IPS-NIHi7 (cell line): ENCODE data around the gene CPLANE2.

Source experiments
- DNase-seq: peaks from one replicate; pipeline ENCODE4 v3.0.0; 2012; ENCODE audit warnings: mixed read lengths; ENCODE audit errors: extremely low spot score

The CPLANE2 gene

DNA sequence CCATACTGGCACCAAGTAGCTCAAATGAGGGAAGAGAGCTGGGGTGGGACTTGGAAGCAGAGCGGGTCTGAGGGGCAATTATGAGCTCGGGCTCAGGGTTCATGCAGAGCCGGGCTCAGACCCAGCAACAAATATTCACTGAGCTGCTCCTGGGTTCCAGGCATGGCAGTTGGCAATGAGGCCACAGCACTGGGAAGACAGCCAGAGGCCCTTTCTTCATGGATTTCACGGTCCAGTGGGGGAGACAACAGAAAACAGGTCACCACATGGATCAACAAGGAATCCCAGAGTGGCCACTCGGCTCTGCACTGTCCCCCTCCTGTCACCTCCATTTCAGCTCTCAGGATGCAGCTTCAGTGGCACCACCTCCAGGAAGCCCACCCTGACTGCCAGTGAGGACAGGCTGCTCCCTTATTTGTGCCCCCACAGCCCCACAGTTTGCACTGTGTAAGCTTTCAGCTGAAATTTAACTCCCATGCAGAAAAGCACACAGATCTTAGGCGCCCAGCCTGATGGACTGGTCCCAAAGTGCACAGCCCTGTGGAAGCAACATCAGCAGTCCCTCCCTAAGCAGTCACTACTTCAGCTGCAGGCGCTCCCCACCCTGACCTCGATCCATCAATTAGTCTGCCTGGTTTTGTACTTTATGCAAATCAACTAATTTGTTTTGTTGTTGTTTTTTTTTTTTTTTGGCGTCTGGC is 46.9 kb downstream of the CPLANE2 start:
- DNase-seq: no peak

DNA sequence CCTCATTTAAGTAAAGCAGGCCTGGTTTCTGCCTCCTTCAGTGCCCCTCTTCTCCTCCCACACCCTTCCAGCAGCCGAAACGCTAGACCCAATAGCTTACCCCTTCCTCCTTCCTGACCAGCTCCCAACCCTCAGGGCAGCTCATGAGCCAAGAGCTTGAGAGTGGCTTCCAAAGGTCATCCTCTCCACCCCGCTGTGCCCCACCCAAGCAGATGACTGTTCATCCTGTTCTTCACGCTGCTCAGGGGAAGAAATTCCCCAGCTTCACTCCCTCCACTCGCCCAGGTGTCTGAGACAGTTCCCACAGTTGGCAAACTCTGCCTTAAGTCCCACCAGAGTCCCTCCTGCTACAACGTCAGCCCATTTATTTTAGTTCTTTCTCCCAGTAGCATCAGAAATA is 48.0 kb downstream of the CPLANE2 start:
- no peak for DNase-seq

DNA sequence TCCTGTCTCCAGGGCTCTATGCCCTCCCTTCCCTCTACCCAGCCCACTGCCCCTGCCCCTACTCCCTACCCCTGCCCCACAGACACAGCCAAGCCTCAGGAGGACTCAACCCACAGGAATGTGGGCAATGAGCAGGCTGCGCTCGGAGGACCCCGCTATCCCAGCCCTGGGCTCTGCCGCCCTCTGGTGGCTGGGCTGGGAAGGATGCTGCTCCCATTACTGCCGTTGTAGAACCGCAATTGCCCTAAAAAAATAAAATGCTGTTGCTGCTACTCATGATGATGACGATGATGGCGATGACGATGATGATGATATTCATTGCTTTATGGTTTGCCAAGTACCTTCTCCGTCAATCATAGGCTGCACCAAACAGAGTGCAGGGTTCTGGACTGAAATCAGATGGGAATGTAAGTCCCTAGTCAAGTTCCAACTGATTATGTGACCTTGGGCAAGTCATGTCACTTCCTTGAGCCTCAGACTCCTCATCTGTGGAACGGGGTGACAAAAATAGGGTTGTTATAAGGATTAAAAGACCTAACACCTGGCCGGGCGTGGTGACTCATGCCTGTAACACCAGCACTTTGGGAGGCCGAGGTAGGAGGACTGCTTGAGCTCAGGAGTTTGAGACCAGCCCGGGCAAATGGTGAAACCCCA is 49.1 kb downstream of the CPLANE2 start:
- DNase-seq: peak; percentile 87

DNA sequence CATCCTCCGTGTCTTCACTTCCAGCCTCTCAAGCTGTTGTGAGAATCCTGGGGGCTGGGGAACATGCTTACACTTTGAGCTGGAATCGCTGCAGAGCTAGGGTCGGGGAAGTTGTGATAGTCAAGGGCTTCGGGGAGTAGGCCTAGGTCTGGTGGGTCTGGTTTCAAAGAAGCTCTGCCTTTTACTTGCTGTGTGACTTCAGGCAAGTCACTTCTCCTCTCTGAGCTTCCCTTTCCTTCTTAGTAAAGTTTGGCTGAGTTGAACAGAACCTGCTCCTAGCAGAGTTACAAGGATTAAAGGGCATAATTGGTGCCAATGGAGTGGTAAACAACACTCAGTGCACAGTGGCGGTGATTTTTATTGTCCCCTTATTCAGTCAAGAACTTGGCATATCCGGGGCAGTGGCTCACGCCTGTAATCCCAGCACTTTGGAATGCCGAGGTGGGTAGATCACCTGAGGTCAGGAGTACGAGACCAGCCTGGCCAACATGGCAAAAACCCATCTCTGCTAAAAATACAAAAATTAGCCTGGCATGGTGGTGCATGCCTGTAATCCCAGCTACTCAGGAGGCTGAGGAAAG is 50.2 kb downstream of the CPLANE2 start:
- no peak for DNase-seq

DNA sequence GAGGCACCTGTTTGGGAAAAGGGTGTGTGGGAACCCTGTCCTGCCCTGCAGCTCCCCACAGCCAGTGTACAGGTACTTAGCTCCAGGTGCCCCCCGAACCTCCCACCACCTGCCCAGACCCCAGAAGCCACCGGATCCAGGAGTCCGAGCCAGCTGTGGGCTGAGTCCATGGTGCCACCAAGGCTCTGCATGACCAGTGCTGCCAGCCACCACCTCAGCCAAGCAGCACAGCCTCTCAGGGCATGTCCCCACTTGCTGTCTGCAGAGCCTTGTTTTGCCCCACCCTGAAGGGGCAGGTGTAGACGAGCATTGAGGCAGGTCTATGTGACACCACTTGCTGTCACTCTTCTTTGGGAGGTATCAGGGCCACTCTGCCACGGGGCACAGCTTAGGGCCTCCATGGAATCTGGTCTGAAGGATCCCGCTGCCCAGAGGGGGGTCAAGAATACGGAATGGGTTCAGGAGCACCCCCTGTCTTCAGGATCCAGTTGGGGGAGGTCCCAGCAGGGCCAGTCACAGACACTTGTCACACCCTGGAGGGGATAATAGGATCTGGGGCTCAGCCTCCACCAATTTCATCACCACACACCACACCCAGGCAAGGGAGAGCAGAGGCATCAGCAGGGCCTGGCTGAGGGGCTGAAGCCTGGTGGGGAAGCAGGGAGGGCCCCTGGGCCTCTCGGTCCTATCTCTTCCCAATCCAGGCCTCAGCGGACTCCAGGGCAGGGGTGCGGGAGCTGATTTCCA is 52.3 kb downstream of the CPLANE2 start:
- no peak for DNase-seq

DNA sequence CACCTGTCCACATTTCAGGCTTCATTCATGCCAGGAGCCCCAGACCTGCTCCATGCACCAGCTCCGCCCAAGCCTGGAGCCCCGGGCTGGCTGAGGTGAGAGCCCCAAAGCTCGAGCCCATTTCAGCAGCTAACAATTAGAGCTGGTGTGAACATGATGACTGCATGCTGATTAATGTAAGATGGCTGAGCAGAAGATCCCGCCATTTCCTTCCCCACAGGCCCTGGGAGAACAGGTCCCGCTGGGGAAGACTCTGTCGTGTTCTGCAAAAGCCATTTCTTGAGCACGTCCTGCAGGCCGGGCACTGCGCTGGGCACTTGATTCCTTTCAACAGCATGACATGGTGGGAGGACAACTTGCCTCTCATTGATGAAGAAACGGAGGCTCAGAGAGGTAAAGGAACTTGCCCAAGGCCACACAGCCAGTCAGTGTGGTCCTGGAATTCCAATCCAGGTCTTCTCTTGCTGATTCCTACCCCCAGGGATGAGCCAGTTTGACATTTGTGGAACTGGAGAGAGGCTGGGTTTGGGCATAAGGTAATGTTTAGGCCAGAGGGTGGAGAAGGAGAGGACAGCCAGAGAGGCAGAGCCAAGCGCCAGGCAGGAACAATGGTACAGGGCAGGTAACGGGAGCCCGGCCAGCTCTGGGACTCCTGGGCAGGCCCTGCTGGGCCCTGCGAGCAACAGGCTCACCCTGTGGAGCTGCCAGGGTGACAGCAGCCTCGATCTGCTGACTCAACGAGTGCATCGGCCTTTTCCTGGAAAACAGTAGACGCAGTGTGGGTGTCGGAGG is 53.0 kb downstream of the CPLANE2 start:
- no peak for DNase-seq

DNA sequence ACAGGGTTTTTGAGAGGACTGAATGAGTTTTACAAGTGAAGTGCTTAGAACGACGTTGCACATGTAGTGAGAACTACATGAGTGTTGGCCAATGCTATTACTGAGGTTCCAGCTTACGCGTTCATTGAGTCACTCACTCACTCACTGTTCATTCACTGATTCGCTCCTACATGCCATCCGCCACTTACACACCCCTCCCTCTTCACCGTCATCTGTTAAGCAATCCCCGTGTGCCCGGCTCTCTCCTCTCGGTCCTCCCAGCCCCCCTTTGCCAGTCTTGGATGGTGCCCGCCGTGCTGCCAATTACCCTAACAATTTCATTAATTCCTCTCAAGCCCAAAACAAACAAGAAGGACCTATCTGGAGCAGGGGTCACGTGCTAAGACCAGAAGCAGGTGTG is 53.8 kb downstream of the CPLANE2 start:
- DNase-seq: no peak

DNA sequence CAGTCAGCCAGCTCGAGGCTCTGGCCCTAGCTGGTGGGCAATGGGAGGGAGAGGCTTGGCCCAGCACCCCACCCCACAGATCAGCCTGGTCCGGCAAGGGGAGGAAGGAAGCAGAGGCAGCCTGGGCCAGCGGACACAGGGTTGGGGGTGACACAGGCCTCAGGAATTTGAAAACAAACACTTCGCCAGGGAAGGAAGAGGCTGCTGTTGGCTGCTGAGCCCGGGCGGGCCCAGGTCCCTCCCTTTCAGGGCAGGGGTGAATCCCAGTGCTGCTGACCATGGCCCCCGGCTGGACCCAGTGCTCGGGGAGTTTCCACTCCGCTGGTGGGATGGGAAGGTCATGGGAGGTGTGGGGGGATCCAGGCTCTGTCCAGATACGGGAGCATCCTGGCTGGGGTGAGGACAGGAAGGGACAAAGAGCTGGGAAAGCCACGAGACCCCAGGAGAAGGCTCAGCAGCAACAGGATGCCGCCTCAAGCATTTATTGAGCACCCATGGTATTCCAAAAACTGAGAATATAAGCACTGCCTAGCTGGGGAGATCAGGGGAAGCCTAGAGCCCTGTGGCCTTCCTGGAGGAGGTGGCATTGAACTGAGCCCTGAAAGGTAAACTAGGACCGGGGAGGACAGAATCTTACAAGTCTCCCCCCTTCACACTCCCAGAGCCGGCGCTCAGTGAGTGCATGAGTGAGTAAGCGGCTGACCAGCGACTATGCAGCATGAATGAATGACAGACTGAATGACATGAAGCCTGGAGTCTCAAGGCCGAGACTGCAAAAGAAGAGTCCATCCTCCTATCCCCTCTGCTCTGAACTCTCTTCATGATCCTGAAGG is 54.9 kb downstream of the CPLANE2 start:
- peak; percentile 80 for DNase-seq
